Measurements from ENCODE around the gene FBXW12.

Gene FBXW12

DNA sequence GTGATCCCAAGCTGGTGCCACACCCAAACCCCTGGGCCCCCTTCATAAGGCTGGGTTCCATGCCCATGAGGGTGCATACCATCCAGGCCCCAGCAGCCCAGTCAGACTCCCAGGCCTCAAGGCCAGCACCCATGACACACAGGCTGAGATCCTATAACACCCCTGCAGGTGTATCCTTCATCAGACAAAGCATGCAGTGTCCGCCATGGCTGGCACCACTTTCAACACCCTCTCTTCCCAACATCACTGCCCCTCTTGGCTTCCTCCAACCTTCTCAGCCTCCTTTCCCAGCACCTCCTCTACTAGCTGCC, 64.4 kb downstream of the FBXW12 start:
- H3K9me3 ChIP-seq (ENCODE audit: insufficient read depth, low read length), result no peaks in the 10 kb centered on the region
- H3K27ac ChIP-seq (ENCODE audit: low read length), result no peak overlapping the region
- H2AFZ ChIP-seq (ENCODE audit: low read depth, low read length), result no peak overlapping the region
- H3K4me3 ChIP-seq (ENCODE audit: low read length), result no peak overlapping the region
- H3K36me3 ChIP-seq (replicated peaks; ENCODE audit: low read depth, low read length), result peaks cover 23% of the 10 kb centered on the region
- H3K4me2 ChIP-seq (ENCODE audit: low read length), result no peak overlapping the region
- no peaks in the 10 kb centered on the region for H4K20me1 ChIP-seq (ENCODE audit: insufficient read depth, low read length)
- H3K9ac ChIP-seq (ENCODE audit: low read length), result no peak overlapping the region
- peaks cover 31% of the 10 kb centered on the region for H3K79me2 ChIP-seq (ENCODE audit: low read length)
- H3K27me3 ChIP-seq (ENCODE audit: low read depth, low read length), result no peaks in the 10 kb centered on the region
- TF ChIP-seq CTCF (IDR thresholded peaks at IDR 0.05; ENCODE audit: low read depth, low read length) (no peak), EZH2phosphoT487 (IDR thresholded peaks at IDR 0.05; ENCODE audit: low read depth) (no peak)
- peaks cover 30% of the 10 kb centered on the region for H3K4me1 ChIP-seq (ENCODE audit: low read length)

GRCh38 chr3:48436855-48437254, 64.8 kb downstream of the FBXW12 start:
- no peaks in the 10 kb centered on the region for H3K9me3 ChIP-seq (ENCODE audit: insufficient read depth, low read length)
- peaks cover 34% of the 10 kb centered on the region for H3K4me1 ChIP-seq (ENCODE audit: low read length)
- H3K36me3 ChIP-seq (replicated peaks; ENCODE audit: low read depth, low read length), result peaks cover 24% of the 10 kb centered on the region
- peaks cover 4% of the 10 kb centered on the region; the same call in 1 of the 2 replicates for H4K20me1 ChIP-seq (ENCODE audit: insufficient read depth, low read length)
- no peak overlapping the region for H3K9ac ChIP-seq (ENCODE audit: low read length)
- no peak overlapping the region for H2AFZ ChIP-seq (ENCODE audit: low read depth, low read length)
- no peak overlapping the region for H3K4me3 ChIP-seq (ENCODE audit: low read length)
- no peak overlapping the region for H3K4me2 ChIP-seq (ENCODE audit: low read length)
- no peaks in the 10 kb centered on the region for H3K27me3 ChIP-seq (ENCODE audit: low read depth, low read length)
- TF ChIP-seq EZH2phosphoT487 (IDR thresholded peaks at IDR 0.05; ENCODE audit: low read depth) (no peak), CTCF (IDR thresholded peaks at IDR 0.05; ENCODE audit: low read depth, low read length) (no peak)
- H3K79me2 ChIP-seq (ENCODE audit: low read length), result peaks cover 36% of the 10 kb centered on the region
- H3K27ac ChIP-seq (ENCODE audit: low read length), result no peak overlapping the region

- H3K27ac ChIP-seq (ENCODE audit: low read length), result no peak overlapping the region
- H3K79me2 ChIP-seq (ENCODE audit: low read length), result peaks cover 44% of the 10 kb centered on the region
- peaks cover 4% of the 10 kb centered on the region; the same call in 1 of the 2 replicates for H4K20me1 ChIP-seq (ENCODE audit: insufficient read depth, low read length)
- no peak overlapping the region for H2AFZ ChIP-seq (ENCODE audit: low read depth, low read length)
- no peaks in the 10 kb centered on the region for H3K9me3 ChIP-seq (ENCODE audit: insufficient read depth, low read length)
- H3K27me3 ChIP-seq (ENCODE audit: low read depth, low read length), result no peaks in the 10 kb centered on the region
- H3K4me1 ChIP-seq (ENCODE audit: low read length), result peaks cover 30% of the 10 kb centered on the region
- TF ChIP-seq EZH2phosphoT487 (IDR thresholded peaks at IDR 0.05; ENCODE audit: low read depth), result no peak
- H3K4me2 ChIP-seq (ENCODE audit: low read length), result peak overlapping the region; percentile 61; the same call in 1 of the 2 replicates
- H3K36me3 ChIP-seq (replicated peaks; ENCODE audit: low read depth, low read length), result peaks cover 23% of the 10 kb centered on the region
- H3K4me3 ChIP-seq (ENCODE audit: low read length), result no peak overlapping the region
- H3K9ac ChIP-seq (ENCODE audit: low read length), result no peak overlapping the region
Observed at GRCh38 chr3:48437812-48438211, 65.8 kb downstream of the FBXW12 start.

DNA sequence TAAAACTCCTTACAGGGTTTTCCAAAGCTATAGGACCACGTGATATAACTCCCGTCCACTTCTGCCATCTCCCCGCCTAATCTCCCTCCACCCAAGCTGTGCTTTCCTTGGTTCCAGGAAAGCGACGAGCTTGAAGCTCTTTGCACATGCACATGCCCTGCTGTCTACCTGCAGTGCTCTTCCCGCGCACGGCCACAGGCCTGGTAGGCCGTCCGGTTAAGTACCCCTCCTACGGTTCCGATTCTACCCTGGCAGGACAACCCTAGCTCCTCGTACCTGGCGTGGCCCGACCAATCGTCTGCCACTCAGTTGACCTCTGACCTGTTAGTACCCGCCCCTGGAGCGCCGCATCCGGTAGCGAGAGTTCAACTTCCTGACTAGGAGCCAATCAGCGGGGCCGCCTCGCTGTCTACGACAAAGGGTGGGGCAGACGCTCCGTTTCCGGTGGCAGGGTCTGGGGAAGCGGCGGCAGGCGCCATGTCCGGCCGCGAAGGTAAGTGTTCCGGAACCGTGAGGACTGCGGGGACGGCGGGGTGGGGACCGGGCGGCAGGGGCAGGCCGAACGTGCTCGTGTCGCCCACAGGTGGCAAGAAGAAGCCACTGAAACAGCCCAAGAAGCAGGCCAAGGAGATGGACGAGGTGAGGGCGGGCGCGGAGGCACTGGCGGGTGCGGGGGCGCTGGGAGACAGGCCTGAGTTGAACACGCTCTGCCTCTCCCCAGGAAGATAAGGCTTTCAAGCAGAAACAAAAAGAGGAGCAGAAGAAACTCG, 68.0 kb downstream of the FBXW12 start, which contains the start of the genes CCDC51 and TMA7:
TSS of gene CCDC51 (minus strand) at position 300 of the 770 bp plus-strand sequence. CDS start 4,991 bp downstream, outside the sequence.
TSS of gene TMA7 (plus strand) at position 438 of the 770 bp plus-strand sequence. CDS start at position 478, 40 bp downstream.
- peak within 1 kb of the TSS; percentile 61 for H3K27ac ChIP-seq (ENCODE audit: low read length)
- H4K20me1 ChIP-seq (ENCODE audit: insufficient read depth, low read length), result peaks cover 4% of the 10 kb centered on the region; the same call in 1 of the 2 replicates
- H3K27me3 ChIP-seq (ENCODE audit: low read depth, low read length), result no peaks in the 10 kb centered on the region
- H3K4me3 ChIP-seq (ENCODE audit: low read length), result peak within 1 kb of the TSS; percentile 91
- TF ChIP-seq EZH2phosphoT487 (IDR thresholded peaks at IDR 0.05; ENCODE audit: low read depth), result no peak
- no peak for TF ChIP-seq CTCF (IDR thresholded peaks at IDR 0.05; ENCODE audit: low read depth, low read length)
- H3K9me3 ChIP-seq (ENCODE audit: insufficient read depth, low read length), result no peaks in the 10 kb centered on the region
- peak within 1 kb of the TSS; percentile 66 for H2AFZ ChIP-seq (ENCODE audit: low read depth, low read length)
- H3K9ac ChIP-seq (ENCODE audit: low read length), result peak within 1 kb of the TSS; percentile 91
- peaks cover 49% of the 10 kb centered on the region for H3K79me2 ChIP-seq (ENCODE audit: low read length)
- peaks cover 17% of the 10 kb centered on the region for H3K36me3 ChIP-seq (replicated peaks; ENCODE audit: low read depth, low read length)
- H3K4me1 ChIP-seq (ENCODE audit: low read length), result peaks cover 30% of the 10 kb centered on the region
- peak within 1 kb of the TSS; percentile 70 for H3K4me2 ChIP-seq (ENCODE audit: low read length)

Data from OCI-LY3 (cell line).